Adrenal gland (tissue), 5 donors: Measurements from ENCODE around the gene APOA5.

Experiments
- CTCF ChIP-seq, 6 experiments: fragments of 450-650 bp in 4 of 6; fragments of 200-600 bp in 2 of 6; sonication (generic) in 1 of 6; IDR thresholded peaks; 1 replicate in 5 of 6; 2 replicates in 1 of 6; pipeline versions ENCODE4 v1.5.1 to v1.8.0; 2016 to 2021; ENCODE audit warnings: antibody characterized with exemption in 6 of 6, mild to moderate bottlenecking in 2 of 6, moderate library complexity in 1 of 6
- POLR2A ChIP-seq, 2 donors: fragments of 450-650 bp; IDR thresholded peaks; one replicate each; pipeline ENCODE4 v1.6.1; 2017; ENCODE audit warnings: antibody characterized with exemption in 2 of 2, mild to moderate bottlenecking in 2 of 2, moderate library complexity in 1 of 2
- donor health status: DM: no; HTN: no; CAD: no.

- TF ChIP-seq CTCF (IDR thresholded peaks at IDR 0.05): no peak
- TF ChIP-seq POLR2A (IDR thresholded peaks at IDR 0.05): no peak
Measured at GRCh38 chr11:116771935-116772334, 19.7 kb downstream of the APOA5 start.
